NCI-H1105 (cell line): ENCODE data around the gene OR2H2.

Source experiments
- DNase-seq: peaks from one replicate; lab custom pipeline; 2025; lab: John Stamatoyannopoulos, UW

Gene OR2H2

DNA sequence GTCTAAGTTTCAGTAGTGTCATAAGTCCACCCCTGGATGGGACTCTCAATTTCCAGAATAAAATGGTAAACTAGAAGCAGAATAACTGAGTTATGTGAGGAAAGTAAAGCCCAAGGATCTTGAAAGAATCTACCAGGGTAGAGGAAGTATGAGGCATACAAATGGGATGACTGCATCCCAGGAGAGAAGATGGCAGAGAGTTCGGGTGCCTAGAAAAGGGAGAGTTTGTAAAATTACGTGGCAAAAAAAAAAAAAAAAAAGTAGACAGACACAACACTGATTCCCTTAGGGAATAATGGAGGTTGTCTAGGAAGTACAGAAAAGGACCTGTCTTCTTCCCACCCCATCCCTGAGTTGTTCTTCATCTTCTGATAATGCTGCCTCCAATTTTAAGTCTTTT is 44.6 kb downstream of the OR2H2 start:
- DNase-seq, result no peak

- DNase-seq, result no peak
Measured at GRCh38 chr6:29630315-29630714, 45.4 kb downstream of the OR2H2 start.

GRCh38 chr6:29631209-29631810 is 46.4 kb downstream of the OR2H2 start:
- DNase-seq, result no peak

DNA sequence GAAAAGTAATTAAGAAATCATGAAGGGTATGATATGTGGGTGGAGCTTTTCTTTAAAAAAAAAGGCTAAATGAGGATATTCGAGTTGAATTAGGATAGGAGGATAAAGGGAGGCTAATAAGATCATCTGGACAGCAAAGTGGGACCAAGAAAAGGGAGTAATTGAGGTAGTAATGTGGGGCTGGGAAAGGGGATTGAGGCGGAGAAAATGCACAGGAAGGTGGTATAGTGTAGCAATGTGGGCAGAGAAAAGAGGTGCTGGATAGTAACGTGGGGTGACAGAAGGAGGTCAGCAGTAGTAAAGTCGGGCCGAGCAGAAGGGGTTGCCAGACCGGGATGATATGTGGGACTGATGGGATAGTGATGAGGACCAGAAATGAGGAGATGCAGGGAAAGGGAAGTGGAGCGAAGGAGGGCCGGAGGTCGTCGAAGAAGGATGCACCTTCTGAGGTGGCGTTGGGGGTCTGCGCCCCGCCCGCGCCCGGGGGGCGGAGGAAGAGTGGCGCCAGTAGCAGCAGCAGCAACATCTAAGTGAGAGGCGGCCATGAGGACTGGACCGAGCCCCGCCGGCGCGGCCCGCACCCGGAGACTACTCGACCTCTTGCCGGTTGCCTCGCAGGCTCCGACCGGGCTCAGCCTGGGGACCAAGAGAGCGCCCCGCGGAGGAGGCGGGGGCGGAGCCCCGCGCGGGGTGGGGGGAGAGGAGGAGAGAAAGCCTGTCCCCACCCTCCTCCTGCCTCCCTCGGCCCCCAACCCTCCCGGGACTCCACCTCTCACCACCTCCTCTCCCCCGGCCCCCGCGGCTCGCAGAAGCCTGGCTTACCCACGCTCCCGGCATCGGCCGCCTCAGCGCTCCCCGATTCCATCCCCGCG is 47.2 kb downstream of the OR2H2 start:
- DNase-seq, result peak; percentile 59

DNA sequence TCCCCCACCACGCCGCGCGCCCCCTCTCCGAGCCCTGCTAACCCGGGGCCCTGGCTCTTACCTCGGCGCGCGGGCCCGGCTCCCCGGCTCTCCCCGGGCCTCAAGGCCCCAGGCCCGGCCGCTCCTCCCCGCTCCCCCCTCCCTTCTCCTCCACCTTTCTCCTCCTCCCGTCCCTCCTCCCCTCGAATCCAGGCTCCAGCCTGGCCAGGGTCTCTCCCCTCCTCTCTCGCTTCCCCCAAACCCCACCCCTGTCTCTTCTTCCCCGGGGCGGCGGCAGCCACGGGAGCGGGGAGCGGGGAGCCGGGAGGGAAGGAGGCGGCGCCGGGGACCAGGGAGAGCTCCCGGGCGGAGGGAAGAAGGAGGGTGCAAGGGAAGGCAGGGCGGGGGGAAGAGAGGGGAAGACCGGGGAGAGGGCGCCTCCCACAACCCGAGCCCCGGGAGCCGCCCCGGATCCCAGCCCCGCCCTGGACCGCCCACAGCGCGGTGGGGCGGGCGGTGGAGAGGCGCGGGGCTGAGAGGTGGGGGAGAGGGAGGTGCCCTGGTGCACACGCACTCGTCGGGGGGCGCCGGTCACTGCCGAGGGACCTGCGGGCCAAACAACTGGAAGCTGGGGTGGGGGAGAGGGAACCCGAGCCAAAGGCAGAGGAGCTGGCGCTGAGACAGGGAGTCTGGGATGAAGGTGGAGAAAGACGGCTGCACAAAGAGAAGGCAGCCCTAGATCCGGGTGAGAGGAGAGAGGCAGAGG is 48.0 kb downstream of the OR2H2 start, which contains the start of gene GABBR1:
Gene GABBR1, minus strand, starts transcription at position 395 of the 745 bp plus-strand sequence. CDS start 798 bp downstream, outside the sequence.
- peak; percentile 89 for DNase-seq

DNA sequence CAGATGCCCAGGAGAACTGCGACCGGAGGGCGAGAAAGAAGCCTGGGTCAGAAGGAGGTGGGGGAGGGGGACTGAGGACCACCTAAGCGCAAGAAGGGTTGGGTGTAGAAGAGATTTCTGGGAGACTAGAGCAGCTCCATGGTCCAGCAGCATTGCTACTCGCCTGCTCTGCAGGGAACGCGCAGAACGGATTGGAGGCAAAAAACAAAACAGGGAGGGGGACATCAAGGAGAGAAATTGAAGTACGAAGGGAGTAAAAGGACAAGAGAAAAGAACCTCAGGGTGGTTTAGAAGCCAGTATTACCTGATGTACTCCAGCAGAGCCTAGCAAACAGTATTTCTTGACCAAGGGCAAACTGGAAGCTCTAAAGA is 48.6 kb downstream of the OR2H2 start:
- DNase-seq, result peak; percentile 50

GRCh38 chr6:29637247-29637646 is 52.3 kb downstream of the OR2H2 start:
- DNase-seq, result no peak
